ENCODE data around the gene TYMP.
"Not testable (repeated sequence)": the region's sequence is repeated elsewhere in the genome, so short reads cannot be mapped to it uniquely, and the experiment has no call there.

TYMP gene

GRCh38 chr22:50537765-50538164 lies 8.0 kb upstream of the TYMP start:
- no peak for DNase-seq
- Histone ChIP-seq H3K4me3 (ENCODE audit: low read depth, low read length) (no peak overlapping the region), H3K27ac (no peak overlapping the region), H3K27me3 (ENCODE audit: insufficient read depth, low read depth, severe bottlenecking) (no peaks in the 10 kb centered on the region), H3K36me3 (no peaks in the 10 kb centered on the region), H3K9me3 (ENCODE audit: severe bottlenecking) (no peaks in the 10 kb centered on the region)
- no peak for TF ChIP-seq CTCF (IDR thresholded peaks at IDR 0.05; ENCODE audit: low read depth, low read length)

GRCh38 chr22:50536226-50536625 lies 6.4 kb upstream of the TYMP start:
- Histone ChIP-seq H3K27ac (no peak overlapping the region), H3K36me3 (no peaks in the 10 kb centered on the region), H3K4me3 (ENCODE audit: low read depth, low read length) (no peak overlapping the region), H3K27me3 (ENCODE audit: insufficient read depth, low read depth, severe bottlenecking) (no peaks in the 10 kb centered on the region), H3K9me3 (ENCODE audit: severe bottlenecking) (peaks cover 2% of the 10 kb centered on the region)
- no peak for TF ChIP-seq CTCF (IDR thresholded peaks at IDR 0.05; ENCODE audit: low read depth, low read length)
- no peak for DNase-seq

- no peak for DNase-seq
- Histone ChIP-seq H3K36me3 (no peaks in the 10 kb centered on the region), H3K27ac (no peak overlapping the region), H3K4me3 (ENCODE audit: low read depth, low read length) (no peak overlapping the region), H3K27me3 (ENCODE audit: insufficient read depth, low read depth, severe bottlenecking) (no peaks in the 10 kb centered on the region), H3K9me3 (ENCODE audit: severe bottlenecking) (peaks cover 11% of the 10 kb centered on the region)
- no peak for TF ChIP-seq CTCF (IDR thresholded peaks at IDR 0.05; ENCODE audit: low read depth, low read length)
Observed at GRCh38 chr22:50535113-50535512, 5.3 kb upstream of the TYMP start.

GRCh38 chr22:50533856-50534711 lies 4.3 kb upstream of the TYMP start:
- not testable (repeated sequence) for DNase-seq; H3K36me3 ChIP-seq; H3K27me3 ChIP-seq (ENCODE audit: insufficient read depth, low read depth, severe bottlenecking); H3K27ac ChIP-seq; H3K4me3 ChIP-seq (ENCODE audit: low read depth, low read length)
- peaks cover 11% of the 10 kb centered on the region for H3K9me3 ChIP-seq (ENCODE audit: severe bottlenecking)

- no peaks in the 10 kb centered on the region for H3K36me3 ChIP-seq
- no peaks in the 10 kb centered on the region for H3K27me3 ChIP-seq (ENCODE audit: insufficient read depth, low read depth, severe bottlenecking)
- DNase-seq, result no peak
- H3K4me3 ChIP-seq (ENCODE audit: low read depth, low read length), result peak overlapping the region; percentile 71
- H3K9me3 ChIP-seq (ENCODE audit: severe bottlenecking), result peaks cover 11% of the 10 kb centered on the region
- no peak overlapping the region for H3K27ac ChIP-seq
- TF ChIP-seq CTCF (IDR thresholded peaks at IDR 0.05; ENCODE audit: low read depth, low read length), result no peak
Observed at GRCh38 chr22:50532824-50533796, 3.3 kb upstream of the TYMP start.
